ENCODE results near the gene SLC10A6.

SLC10A6 gene

DNA sequence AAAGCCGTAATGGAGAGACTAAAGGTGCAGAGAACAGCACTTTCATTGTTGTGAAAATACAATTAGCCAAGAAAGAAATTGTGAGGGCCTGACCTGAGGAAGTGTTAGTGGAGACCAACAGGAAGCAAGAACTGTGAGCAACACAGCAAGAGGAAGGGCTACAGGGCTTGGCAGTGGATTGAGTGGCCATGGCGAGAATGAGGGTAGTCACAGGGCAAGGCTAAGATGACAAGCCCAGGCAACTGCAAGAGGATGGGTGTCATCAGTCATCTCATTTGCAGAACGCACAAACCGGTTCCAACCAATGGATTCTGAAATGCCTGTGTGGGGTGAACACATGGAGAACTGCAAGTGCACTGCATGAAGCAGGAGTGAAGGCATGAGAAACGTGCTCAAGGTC lies 3.6 kb downstream of the SLC10A6 start:
- no peaks in the 10 kb centered on the region for H3K9me3 Mint-ChIP-seq
- H3K27ac Mint-ChIP-seq = peak overlapping the region in 1 of 3 experiments; percentile 24
- no peaks in the 10 kb centered on the region for H3K27me3 Mint-ChIP-seq (ENCODE audit: low read depth)

GRCh38 chr4:86841309-86841708 lies 7.9 kb downstream of the SLC10A6 start:
- Mint-ChIP-seq H3K27ac (no peak overlapping the region), H3K36me3 (ENCODE audit: low read depth) (no peaks in the 10 kb centered on the region), H3K4me1 (peaks cover 5% of the 10 kb centered on the region), H3K9me3 (no peaks in the 10 kb centered on the region), H3K27me3 (ENCODE audit: low read depth) (no peaks in the 10 kb centered on the region), H3K4me3 (no peak overlapping the region)
- TF ChIP-seq CTCF (IDR thresholded peaks at IDR 0.05; ENCODE audit: unreplicated experiment in 3 of 3) = no peak

More for the DNA sequence above, 3.6 kb downstream of the SLC10A6 start:
- no peak for TF ChIP-seq CTCF (IDR thresholded peaks at IDR 0.05; ENCODE audit: unreplicated experiment in 3 of 3)
- peaks cover 5% of the 10 kb centered on the region for H3K4me1 Mint-ChIP-seq
- no peaks in the 10 kb centered on the region for H3K36me3 Mint-ChIP-seq (ENCODE audit: low read depth)
- H3K4me3 Mint-ChIP-seq = no peak overlapping the region

- H3K27me3 Mint-ChIP-seq (ENCODE audit: low read depth) = no peaks in the 10 kb centered on the region
- TF ChIP-seq CTCF (IDR thresholded peaks at IDR 0.05; ENCODE audit: unreplicated experiment in 3 of 3) = no peak
- peaks cover 5% of the 10 kb centered on the region for H3K4me1 Mint-ChIP-seq
- no peak overlapping the region for H3K27ac Mint-ChIP-seq
- no peak overlapping the region for H3K4me3 Mint-ChIP-seq
- no peaks in the 10 kb centered on the region for H3K9me3 Mint-ChIP-seq
- no peaks in the 10 kb centered on the region for H3K36me3 Mint-ChIP-seq (ENCODE audit: low read depth)
Measured at GRCh38 chr4:86840858-86841257, 8.3 kb downstream of the SLC10A6 start.

DNA sequence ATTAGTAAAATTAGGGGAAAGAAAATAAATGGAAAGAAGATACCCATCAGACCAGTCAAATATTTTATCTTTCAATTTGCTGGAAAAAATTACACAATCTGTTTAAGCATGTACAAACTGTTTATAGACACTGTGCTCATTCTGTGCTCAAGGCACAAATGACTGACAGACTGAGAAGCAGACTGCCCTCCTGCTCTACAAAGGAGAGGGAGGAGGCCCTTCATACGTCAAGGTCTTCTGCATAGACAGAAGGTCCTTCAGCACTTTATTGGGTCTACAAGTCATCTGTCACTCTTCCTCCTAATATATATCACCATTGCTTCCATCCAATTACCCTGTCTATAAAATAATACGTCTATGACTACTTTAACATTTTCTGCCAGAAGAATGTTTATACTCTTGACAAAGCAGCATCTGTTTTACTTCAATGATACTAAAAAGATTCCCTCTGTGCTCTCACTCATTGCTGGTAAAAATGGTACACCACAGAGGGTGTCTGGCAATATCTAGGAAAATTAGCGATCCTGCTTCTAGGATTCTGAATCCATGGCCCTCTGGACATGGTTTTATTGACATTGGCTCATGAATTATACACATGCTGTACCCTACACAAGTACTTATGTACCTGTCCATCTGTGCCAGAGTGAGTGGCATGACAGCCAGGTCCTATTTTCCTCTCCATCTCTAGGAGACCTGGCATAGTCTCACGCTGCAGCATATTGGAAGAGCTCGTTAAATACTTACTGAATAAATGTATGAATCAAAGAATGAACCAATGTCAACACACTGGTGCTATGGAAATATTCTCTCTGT lies 11.3 kb downstream of the SLC10A6 start:
- no peak for TF ChIP-seq CTCF (IDR thresholded peaks at IDR 0.05; ENCODE audit: unreplicated experiment in 3 of 3)
- Mint-ChIP-seq H3K9me3 (no peaks in the 10 kb centered on the region), H3K4me3 (no peak overlapping the region)

GRCh38 chr4:86835677-86836076 lies 13.5 kb downstream of the SLC10A6 start:
- H3K36me3 Mint-ChIP-seq (ENCODE audit: low read depth) = no peaks in the 10 kb centered on the region
- no peak overlapping the region for H3K27ac Mint-ChIP-seq
- TF ChIP-seq CTCF (IDR thresholded peaks at IDR 0.05; ENCODE audit: unreplicated experiment in 3 of 3) = no peak
- peaks cover 10% of the 10 kb centered on the region for H3K4me1 Mint-ChIP-seq
- H3K27me3 Mint-ChIP-seq (ENCODE audit: low read depth) = peaks cover 4% of the 10 kb centered on the region
- H3K4me3 Mint-ChIP-seq = no peak overlapping the region
- H3K9me3 Mint-ChIP-seq = peaks cover 2% of the 10 kb centered on the region

More for the DNA sequence above, 11.3 kb downstream of the SLC10A6 start:
- Mint-ChIP-seq H3K4me1 (no peaks in the 10 kb centered on the region), H3K27me3 (ENCODE audit: low read depth) (peaks cover 4% of the 10 kb centered on the region), H3K27ac (no peak overlapping the region), H3K36me3 (ENCODE audit: low read depth) (no peaks in the 10 kb centered on the region)

DNA sequence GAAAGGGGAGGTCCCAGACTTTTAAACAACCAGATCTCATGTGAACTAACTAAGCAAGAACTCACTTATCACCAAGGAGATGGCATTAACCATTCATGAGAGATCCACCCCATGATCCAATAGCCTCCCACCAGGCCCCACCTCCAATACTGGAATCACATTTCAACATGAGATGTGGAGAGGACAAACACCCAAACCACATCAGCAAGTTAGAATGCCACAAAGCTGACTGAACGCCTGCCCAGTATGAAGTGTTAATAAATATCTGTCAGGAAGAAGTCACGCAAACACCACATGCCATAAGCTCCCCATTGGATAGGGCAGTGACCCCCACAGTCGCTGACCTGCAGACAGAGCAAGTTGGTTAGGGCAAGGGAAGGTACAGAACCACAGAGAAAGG lies 14.3 kb downstream of the SLC10A6 start:
- no peak for TF ChIP-seq CTCF (IDR thresholded peaks at IDR 0.05; ENCODE audit: unreplicated experiment in 3 of 3)
- Mint-ChIP-seq H3K27ac (no peak overlapping the region), H3K9me3 (peaks cover 2% of the 10 kb centered on the region)

More for the DNA sequence above, 14.3 kb downstream of the SLC10A6 start:
- Mint-ChIP-seq H3K36me3 (ENCODE audit: low read depth) (no peaks in the 10 kb centered on the region), H3K27me3 (ENCODE audit: low read depth) (peaks cover 4% of the 10 kb centered on the region), H3K4me3 (no peak overlapping the region), H3K4me1 (peaks cover 10% of the 10 kb centered on the region)

Data from nephron (organoid).